ENCODE results near the gene ADAM12. TPM values are rescaled to one million over a fixed set of nuclear protein-coding genes. Genes with fewer than 3 reads are reported as not detected.

ADAM12 gene
- total RNA-seq, 2 donors from 2014 or later: 0.71 to 1.2 TPM

DNA sequence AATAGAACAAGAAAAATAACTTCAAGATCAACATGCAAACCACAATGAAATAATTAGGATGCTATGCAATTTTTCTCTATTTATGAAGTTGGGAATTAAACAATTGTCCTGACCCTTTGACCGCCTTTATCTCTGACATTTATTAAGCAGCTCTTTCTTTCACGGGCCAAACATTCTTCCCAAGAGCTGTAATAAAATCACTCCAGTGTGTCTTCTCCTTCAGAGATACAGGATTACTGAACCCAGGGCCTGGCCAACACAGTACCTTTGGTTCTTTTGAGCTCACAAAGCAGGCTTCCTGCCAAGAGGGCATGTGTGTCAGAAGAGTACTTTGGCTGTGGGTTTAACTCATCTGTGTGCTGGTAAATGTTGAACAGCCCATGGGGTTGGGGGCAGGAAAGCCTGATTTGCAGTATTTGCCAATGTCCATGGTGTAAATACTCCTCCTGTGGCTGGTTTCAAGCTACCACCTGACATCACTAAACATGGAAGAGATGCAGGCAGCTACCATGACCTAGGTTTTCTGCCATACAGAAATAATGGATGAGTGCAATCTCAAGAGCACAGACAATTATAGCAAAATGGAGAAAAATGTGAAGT, 370.2 kb downstream of the ADAM12 start:
- H3K4me3 ChIP-seq: no peak overlapping the region
- no peaks in the 10 kb centered on the region for H3K36me3 ChIP-seq
- H3K9me3 ChIP-seq: no peaks in the 10 kb centered on the region
- no peaks in the 10 kb centered on the region for H3K27me3 ChIP-seq
- TF ChIP-seq, protein P1, sequence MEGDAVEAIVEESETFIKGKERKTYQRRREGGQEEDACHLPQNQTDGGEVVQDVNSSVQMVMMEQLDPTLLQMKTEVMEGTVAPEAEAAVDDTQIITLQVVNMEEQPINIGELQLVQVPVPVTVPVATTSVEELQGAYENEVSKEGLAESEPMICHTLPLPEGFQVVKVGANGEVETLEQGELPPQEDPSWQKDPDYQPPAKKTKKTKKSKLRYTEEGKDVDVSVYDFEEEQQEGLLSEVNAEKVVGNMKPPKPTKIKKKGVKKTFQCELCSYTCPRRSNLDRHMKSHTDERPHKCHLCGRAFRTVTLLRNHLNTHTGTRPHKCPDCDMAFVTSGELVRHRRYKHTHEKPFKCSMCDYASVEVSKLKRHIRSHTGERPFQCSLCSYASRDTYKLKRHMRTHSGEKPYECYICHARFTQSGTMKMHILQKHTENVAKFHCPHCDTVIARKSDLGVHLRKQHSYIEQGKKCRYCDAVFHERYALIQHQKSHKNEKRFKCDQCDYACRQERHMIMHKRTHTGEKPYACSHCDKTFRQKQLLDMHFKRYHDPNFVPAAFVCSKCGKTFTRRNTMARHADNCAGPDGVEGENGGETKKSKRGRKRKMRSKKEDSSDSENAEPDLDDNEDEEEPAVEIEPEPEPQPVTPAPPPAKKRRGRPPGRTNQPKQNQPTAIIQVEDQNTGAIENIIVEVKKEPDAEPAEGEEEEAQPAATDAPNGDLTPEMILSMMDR (IDR thresholded peaks at IDR 0.05): no peak
- no peaks in the 10 kb centered on the region for H3K4me1 ChIP-seq
- DNase-seq (ENCODE audit: low spot score): no peak
- no peak overlapping the region for H3K27ac ChIP-seq

GRCh38 chr10:126016882-126017281, 371.4 kb downstream of the ADAM12 start:
- Histone ChIP-seq H3K9me3 (no peaks in the 10 kb centered on the region), H3K4me1 (no peaks in the 10 kb centered on the region), H3K36me3 (no peaks in the 10 kb centered on the region), H3K27me3 (no peaks in the 10 kb centered on the region), H3K27ac (no peak overlapping the region), H3K4me3 (no peak overlapping the region)
- no peak for DNase-seq (ENCODE audit: low spot score)
- TF ChIP-seq, protein P1 (IDR thresholded peaks at IDR 0.05): no peak

- H3K27me3 ChIP-seq: no peaks in the 10 kb centered on the region
Observed at GRCh38 chr10:126016156-126016805, 372.0 kb downstream of the ADAM12 start.

GRCh38 chr10:126015413-126015812, 372.9 kb downstream of the ADAM12 start:
- no peak overlapping the region for H3K27ac ChIP-seq
- no peaks in the 10 kb centered on the region for H3K9me3 ChIP-seq
- no peaks in the 10 kb centered on the region for H3K36me3 ChIP-seq
- TF ChIP-seq, protein P1 (IDR thresholded peaks at IDR 0.05): no peak
- no peak overlapping the region for H3K4me3 ChIP-seq
- H3K27me3 ChIP-seq: no peaks in the 10 kb centered on the region
- H3K4me1 ChIP-seq: no peaks in the 10 kb centered on the region
- DNase-seq (ENCODE audit: low spot score): no peak

More at GRCh38 chr10:126016156-126016805, 372.0 kb downstream of the ADAM12 start:
- Histone ChIP-seq H3K36me3 (no peaks in the 10 kb centered on the region), H3K4me3 (no peak overlapping the region), H3K27ac (no peak overlapping the region), H3K4me1 (no peaks in the 10 kb centered on the region), H3K9me3 (no peaks in the 10 kb centered on the region)
- TF ChIP-seq, protein P1 (IDR thresholded peaks at IDR 0.05): no peak
- no peak for DNase-seq (ENCODE audit: low spot score)

- H3K27me3 ChIP-seq: no peaks in the 10 kb centered on the region
- no peaks in the 10 kb centered on the region for H3K9me3 ChIP-seq
- H3K27ac ChIP-seq: no peak overlapping the region
- H3K4me1 ChIP-seq: no peaks in the 10 kb centered on the region
- H3K4me3 ChIP-seq: no peak overlapping the region
- no peak for DNase-seq (ENCODE audit: low spot score)
- TF ChIP-seq, protein P1 (IDR thresholded peaks at IDR 0.05): no peak
- no peaks in the 10 kb centered on the region for H3K36me3 ChIP-seq
Observed at GRCh38 chr10:126014309-126014708, 374.0 kb downstream of the ADAM12 start.
